Measurements from ENCODE around the gene XPO5.

Gene XPO5

DNA sequence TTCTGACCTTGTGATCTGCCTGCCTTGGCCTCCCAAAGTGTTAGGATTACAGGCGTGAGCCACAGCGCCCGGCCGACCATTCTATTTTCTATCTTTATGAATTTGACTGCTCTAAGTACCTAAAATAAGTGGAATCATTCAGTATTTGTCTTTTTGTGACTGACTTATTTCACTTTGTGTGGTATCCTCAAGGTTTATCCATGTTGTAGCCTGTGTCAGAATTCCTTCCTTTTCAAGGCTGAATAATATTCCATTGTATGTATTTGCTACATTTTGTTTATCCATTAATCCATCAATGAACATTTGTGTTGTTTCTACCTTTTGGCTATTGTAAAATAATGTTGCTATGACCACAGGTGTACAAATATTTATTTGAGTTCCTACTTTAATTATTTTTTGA, 103.3 kb downstream of the XPO5 start:
- no peak for DNase-seq (ENCODE audit: extremely low read depth, low read depth)
- H3K4me3 ChIP-seq (replicated peaks; ENCODE audit: low read depth, low read length) = no peak overlapping the region
- TF ChIP-seq, protein P1, sequence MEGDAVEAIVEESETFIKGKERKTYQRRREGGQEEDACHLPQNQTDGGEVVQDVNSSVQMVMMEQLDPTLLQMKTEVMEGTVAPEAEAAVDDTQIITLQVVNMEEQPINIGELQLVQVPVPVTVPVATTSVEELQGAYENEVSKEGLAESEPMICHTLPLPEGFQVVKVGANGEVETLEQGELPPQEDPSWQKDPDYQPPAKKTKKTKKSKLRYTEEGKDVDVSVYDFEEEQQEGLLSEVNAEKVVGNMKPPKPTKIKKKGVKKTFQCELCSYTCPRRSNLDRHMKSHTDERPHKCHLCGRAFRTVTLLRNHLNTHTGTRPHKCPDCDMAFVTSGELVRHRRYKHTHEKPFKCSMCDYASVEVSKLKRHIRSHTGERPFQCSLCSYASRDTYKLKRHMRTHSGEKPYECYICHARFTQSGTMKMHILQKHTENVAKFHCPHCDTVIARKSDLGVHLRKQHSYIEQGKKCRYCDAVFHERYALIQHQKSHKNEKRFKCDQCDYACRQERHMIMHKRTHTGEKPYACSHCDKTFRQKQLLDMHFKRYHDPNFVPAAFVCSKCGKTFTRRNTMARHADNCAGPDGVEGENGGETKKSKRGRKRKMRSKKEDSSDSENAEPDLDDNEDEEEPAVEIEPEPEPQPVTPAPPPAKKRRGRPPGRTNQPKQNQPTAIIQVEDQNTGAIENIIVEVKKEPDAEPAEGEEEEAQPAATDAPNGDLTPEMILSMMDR (IDR thresholded peaks at IDR 0.05; ENCODE audit: low read depth, low read length, missing control alignments) = no peak
